ENCODE measurements around the gene DHX8. TPM values are rescaled to one million over a fixed set of nuclear protein-coding genes. Genes with fewer than 3 reads are reported as not detected.
"Not testable (repeated sequence)": the region's sequence is repeated elsewhere in the genome, so short reads cannot be mapped to it uniquely, and the experiment has no call there.

The DHX8 gene
- total RNA-seq, 1 experiment from 2014 or later, result 53.5 TPM

- Histone ChIP-seq H3K4me1 (ENCODE audit: control insufficient read depth in 1 of 2, insufficient read depth in 2 of 2, low read length in 2 of 2) (peaks cover 0 to 23% of the 10 kb centered on the region in 2 experiments; a peak in 2 of 4 replicates), H3K9me2 (ENCODE audit: insufficient read depth) (no peaks in the 10 kb centered on the region), H3K4me2 (ENCODE audit: low read length) (peak overlapping the region; percentile 18; the same call in 1 of the 2 replicates), H3K36me3 (ENCODE audit: control insufficient read depth in 1 of 2, insufficient read depth in 2 of 2, low read length in 2 of 2) (no peaks in the 10 kb centered on the region), H3K9ac (ENCODE audit: low read length) (no peak overlapping the region), H3K4me3 (replicated peaks in 1 of 2; ENCODE audit: low read depth in 1 of 2, low read length in 2 of 2) (no peak overlapping the region), H3K9me3 (ENCODE audit: control insufficient read depth in 1 of 2, insufficient read depth in 1 of 2, low read depth in 1 of 2, low read length in 2 of 2) (no peaks in the 10 kb centered on the region), H4K20me1 (ENCODE audit: insufficient read depth) (no peaks in the 10 kb centered on the region), H2AFZ (ENCODE audit: low read depth, low read length, poor library complexity, severe bottlenecking) (peak overlapping the region; percentile 59), H3K27ac (ENCODE audit: low read depth, low read length) (no peak overlapping the region), H3K79me2 (ENCODE audit: insufficient read depth, low read length) (no peaks in the 10 kb centered on the region), H3K27me3 (ENCODE audit: insufficient read depth, low read length) (no peaks in the 10 kb centered on the region)
- ChIA-PET RAD21 (ENCODE audit: low non-redundant PET in 1 of 2, low total read pairs in 2 of 2, uncharacterized antibody in 2 of 2, unreplicated experiment in 2 of 2) (no interaction called here), POLR2A (interaction anchor here (1.2 to 1.7 kb wide), 2 partner anchors 19 to 27 kb away, joined by 3 to 4 read pairs; partner anchors contain the start of gene DHX8), CTCF (interaction anchor here (1.6 kb wide), 1 partner anchor 27 kb away, joined by 5 read pairs; the partner anchor contains the start of gene DHX8)
- DNase-seq (ENCODE audit: low read depth, low spot score) (no peak), ATAC-seq (peak; percentile 64)
- intact Hi-C loops (cut with micrococcal nuclease), result no loop called here
- TF ChIP-seq TCF7L2 (IDR thresholded peaks at IDR 0.05; ENCODE audit: borderline replicate concordance, extremely low read depth, insufficient read depth, insufficient read length) (no peak), POLR2AphosphoS5 (IDR thresholded peaks at IDR 0.05; ENCODE audit: low read depth, low read length) (no peak)
- BruUV-seq (replicated peaks), result no TSS peak
These were observed 27.0 kb upstream of the DHX8 start for GRCh38 chr17:43456661-43457361.

GRCh38 chr17:43457362-43457692, 26.4 kb upstream of the DHX8 start:
- no peaks in the 10 kb centered on the region for H3K9me2 ChIP-seq (ENCODE audit: insufficient read depth)
- RAD21 ChIA-PET (ENCODE audit: low non-redundant PET in 1 of 2, low total read pairs in 2 of 2, uncharacterized antibody in 2 of 2, unreplicated experiment in 2 of 2), result no interaction called here
- DNase-seq (ENCODE audit: low read depth, low spot score) (no peak), ATAC-seq (no peak)
- POLR2A ChIA-PET, result interaction anchor here (1.0 to 1.7 kb wide), 3 partner anchors 20 to 69 kb away, joined by 3 to 4 read pairs (median 3); partner anchors contain the start of gene DHX8
- no peaks in the 10 kb centered on the region for H3K27me3 ChIP-seq (ENCODE audit: insufficient read depth, low read length)
- CTCF ChIA-PET, result interaction anchor here (1.6 kb wide), 1 partner anchor 27 kb away, joined by 5 read pairs; the partner anchor contains the start of gene DHX8
- TF ChIP-seq CTCF (IDR thresholded peaks at IDR 0.05 in 2 of 3, conservative IDR thresholded peaks at IDR 0.05 in 1 of 3; ENCODE audit: borderline replicate concordance in 1 of 3, insufficient read depth in 1 of 3, low read depth in 2 of 3, low read length in 2 of 3) (no peak), POLR2A (IDR thresholded peaks at IDR 0.05; ENCODE audit: borderline replicate concordance, extremely low read depth, insufficient read depth, insufficient read length) (no peak), EGR1 (IDR thresholded peaks at IDR 0.05; ENCODE audit: low read depth) (no peak), CBX3 (IDR thresholded peaks at IDR 0.05; ENCODE audit: low read depth) (no peak), YY1 (IDR thresholded peaks at IDR 0.05; ENCODE audit: extremely low read depth, insufficient replicate concordance, low read depth, low read length) (no peak), EZH2 (IDR thresholded peaks at IDR 0.05) (no peak), MAX (IDR thresholded peaks at IDR 0.05) (no peak), EZH2phosphoT487 (IDR thresholded peaks at IDR 0.05; ENCODE audit: borderline replicate concordance) (no peak)
- H3K4me3 ChIP-seq (replicated peaks in 1 of 2; ENCODE audit: low read depth in 1 of 2, low read length in 2 of 2), result no peak overlapping the region
- H4K20me1 ChIP-seq (ENCODE audit: insufficient read depth), result no peaks in the 10 kb centered on the region
- no peak overlapping the region for H3K27ac ChIP-seq (ENCODE audit: low read depth, low read length)
- no peak overlapping the region for H3K9ac ChIP-seq (ENCODE audit: low read length)
- H2AFZ ChIP-seq (ENCODE audit: low read depth, low read length, poor library complexity, severe bottlenecking), result no peak overlapping the region
- no peaks in the 10 kb centered on the region for H3K79me2 ChIP-seq (ENCODE audit: insufficient read depth, low read length)
- H3K4me2 ChIP-seq (ENCODE audit: low read length), result no peak overlapping the region; the same call in 1 of the 2 replicates
- intact Hi-C loops (cut with micrococcal nuclease), result no loop called here
- H3K4me1 ChIP-seq (ENCODE audit: control insufficient read depth in 1 of 2, insufficient read depth in 2 of 2, low read length in 2 of 2), result peaks cover 0 to 23% of the 10 kb centered on the region in 2 experiments; a peak in 2 of 4 replicates
- no peaks in the 10 kb centered on the region for H3K36me3 ChIP-seq (ENCODE audit: control insufficient read depth in 1 of 2, insufficient read depth in 2 of 2, low read length in 2 of 2)
- no peaks in the 10 kb centered on the region for H3K9me3 ChIP-seq (ENCODE audit: control insufficient read depth in 1 of 2, insufficient read depth in 1 of 2, low read depth in 1 of 2, low read length in 2 of 2)
- BruUV-seq (replicated peaks), result no TSS peak

GRCh38 chr17:43459878-43460277, 23.9 kb upstream of the DHX8 start:
- H3K27ac ChIP-seq (ENCODE audit: low read depth, low read length); H3K79me2 ChIP-seq (ENCODE audit: insufficient read depth, low read length); CTCF ChIA-PET; DNase-seq (ENCODE audit: low read depth, low spot score); BruUV-seq (replicated peaks); intact Hi-C loops (cut with micrococcal nuclease); H2AFZ ChIP-seq (ENCODE audit: low read depth, low read length, poor library complexity, severe bottlenecking); H4K20me1 ChIP-seq (ENCODE audit: insufficient read depth); H3K9me3 ChIP-seq (ENCODE audit: control insufficient read depth in 1 of 2, insufficient read depth in 1 of 2, low read depth in 1 of 2, low read length in 2 of 2); H3K4me3 ChIP-seq (replicated peaks in 1 of 2; ENCODE audit: low read depth in 1 of 2, low read length in 2 of 2); H3K36me3 ChIP-seq (ENCODE audit: control insufficient read depth in 1 of 2, insufficient read depth in 2 of 2, low read length in 2 of 2); RAD21 ChIA-PET (ENCODE audit: low non-redundant PET in 1 of 2, low total read pairs in 2 of 2, uncharacterized antibody in 2 of 2, unreplicated experiment in 2 of 2); H3K9me2 ChIP-seq (ENCODE audit: insufficient read depth); H3K27me3 ChIP-seq (ENCODE audit: insufficient read depth, low read length); H3K4me2 ChIP-seq (ENCODE audit: low read length); H3K9ac ChIP-seq (ENCODE audit: low read length); ATAC-seq: not testable (repeated sequence)
- peaks cover 0 to 23% of the 10 kb centered on the region in 2 experiments; a peak in 2 of 4 replicates for H3K4me1 ChIP-seq (ENCODE audit: control insufficient read depth in 1 of 2, insufficient read depth in 2 of 2, low read length in 2 of 2)
- POLR2A ChIA-PET, result interaction anchor here (1.1 kb wide), 1 partner anchor 61 kb away, joined by 4 read pairs; the partner anchor contains the start of gene ARL4D

All from HCT116 (cell line).